OCI-LY3 (cell line): ENCODE results near the gene CKB.

ENCODE experiments used
- CTCF ChIP-seq: fragments of 200-600, 300-600 bp; sonication (generic); IDR thresholded peaks from 2 replicates; pipeline ENCODE4 v1.5.1; 2014; ENCODE audit warnings: antibody characterized with exemption, low read length, low read depth
- EZH2phosphoT487 ChIP-seq: fragments of 200-600 bp; shearing (Covaris generic); IDR thresholded peaks from 2 replicates; pipeline ENCODE4 v1.6.1; 2018; ENCODE audit warnings: antibody characterized with exemption, mixed run types, low read depth

GRCh38 chr14:103547455-103547940 lies 24.9 kb upstream of the CKB start:
- TF ChIP-seq CTCF (no peak), EZH2phosphoT487 (no peak)
